GM23338 (cell line): ENCODE results near the gene CGRRF1. TPM values are rescaled to one million over a fixed set of nuclear protein-coding genes. Genes with fewer than 3 reads are reported as not detected.

Experiments
- ATAC-seq: fragments of 200-7000 bp; cut with Tn5 transposase; 3 replicates; pipeline ENCODE4 v1.9.1; 2020
- DNase-seq: peaks from one replicate; pipeline ENCODE4 v3.0.0-alpha.2; 2015; ENCODE audit warnings: low spot score
- H2AFZ ChIP-seq: fragments of 200-600 bp; sonication (generic); 2 replicates; pipeline ENCODE4 v1.8.0; 2016; ENCODE audit warnings: antibody characterized with exemption, mild to moderate bottlenecking, moderate library complexity
- H3F3A ChIP-seq: fragments of 200-600 bp; sonication (generic); replicated peaks from 2 replicates; pipeline ENCODE4 v1.8.0; 2017; ENCODE audit warnings: antibody characterized with exemption, mixed run types, low read depth
- H3K27ac ChIP-seq: fragments of 200-600 bp; sonication (generic); 2 replicates; pipeline ENCODE4 v1.6.1; 2016; ENCODE audit warnings: low read depth
- H3K27me3 ChIP-seq: fragments of 200-600 bp; sonication (generic); 2 replicates; pipeline ENCODE4 v1.8.0; 2016; ENCODE audit warnings: mild to moderate bottlenecking, mixed run types, moderate library complexity; ENCODE audit not compliant: insufficient read depth
- H3K36me3 ChIP-seq: fragments of 200-600 bp; sonication (generic); 2 replicates; pipeline ENCODE4 v1.8.0; 2016; ENCODE audit warnings: mild to moderate bottlenecking; ENCODE audit not compliant: insufficient read depth
- H3K4me1 ChIP-seq: fragments of 200-600 bp; sonication (generic); 2 replicates; pipeline ENCODE4 v1.8.0; 2016; ENCODE audit warnings: mild to moderate bottlenecking, moderate library complexity; ENCODE audit not compliant: insufficient read depth
- H3K4me2 ChIP-seq: fragments of 200-600 bp; sonication (generic); 2 replicates; pipeline ENCODE4 v1.7.1; 2017; ENCODE audit warnings: mixed run types
- H3K4me3 ChIP-seq: fragments of 200-600 bp; sonication (generic); 2 replicates; pipeline ENCODE4 v1.6.1; 2016; ENCODE audit warnings: mixed run types
- H3K79me2 ChIP-seq: fragments of 200-600 bp; sonication (generic); replicated peaks from 2 replicates; pipeline ENCODE4 v1.8.0; 2017; ENCODE audit warnings: mild to moderate bottlenecking; ENCODE audit not compliant: insufficient read depth
- H3K9me2 ChIP-seq: fragments of 200-600 bp; sonication (generic); 2 replicates; pipeline ENCODE4 v1.8.0; 2017; ENCODE audit not compliant: insufficient read depth
- H4K20me1 ChIP-seq: fragments of 200-600 bp; sonication (generic); replicated peaks from 2 replicates; pipeline ENCODE4 v1.8.0; 2017; ENCODE audit warnings: mild to moderate bottlenecking; ENCODE audit not compliant: insufficient read depth
- H3K27ac Mint-ChIP-seq: 2 replicates; pipeline ENCODE4 v1.8.0; 2020; ENCODE audit warnings: inconsistent platforms, mild to moderate bottlenecking, moderate library complexity, mixed read lengths
- H3K27me3 Mint-ChIP-seq: 3 replicates; pipeline ENCODE4 v1.8.0; 2022; ENCODE audit warnings: low read depth, mild to moderate bottlenecking, moderate library complexity, mixed read lengths, inconsistent platforms; ENCODE audit not compliant: insufficient read depth, poor library complexity
- H3K36me3 Mint-ChIP-seq: 3 replicates; pipeline ENCODE4 v1.8.0; 2021; ENCODE audit warnings: low read depth, mild to moderate bottlenecking, inconsistent platforms, moderate library complexity, mixed read lengths
- H3K4me1 Mint-ChIP-seq: 3 replicates; pipeline ENCODE4 v1.8.0; 2020; ENCODE audit warnings: mild to moderate bottlenecking, inconsistent platforms, mixed read lengths
- H3K4me3 Mint-ChIP-seq: 3 replicates; pipeline ENCODE4 v1.8.0; 2021; ENCODE audit warnings: moderate library complexity, mild to moderate bottlenecking, inconsistent platforms, mixed read lengths
- H3K9me3 Mint-ChIP-seq: 3 replicates; pipeline ENCODE4 v1.8.0; 2020; ENCODE audit warnings: moderate library complexity, mild to moderate bottlenecking, inconsistent platforms, mixed read lengths
- CREB1 ChIP-seq: fragments of 250-450 bp; sonication (Bioruptor Pico); IDR thresholded peaks from 2 replicates; pipeline ENCODE4 v1.5.0; 2020; ENCODE audit warnings: low read depth, mild to moderate bottlenecking, moderate library complexity
- CTCF ChIP-seq, 2 experiments: fragments of 200-600 bp in 1 of 2; sonication (generic) in 1 of 2; conservative IDR thresholded peaks; 2 replicates each; pipeline versions ENCODE4 v1.5.1 to v1.6.1; 2016 to 2017; ENCODE audit warnings: antibody characterized with exemption in 2 of 2, low read depth in 2 of 2, mild to moderate bottlenecking in 2 of 2, moderate library complexity in 1 of 2
- ETS1 ChIP-seq: IDR thresholded peaks from 2 replicates; pipeline ENCODE4 v1.6.1; 2016; ENCODE audit warnings: antibody characterized with exemption
- EZH2phosphoT487 ChIP-seq: fragments of 200-600 bp; sonication (generic); IDR thresholded peaks from one replicate; pipeline ENCODE4 v1.8.1; 2018; ENCODE audit warnings: antibody characterized with exemption; ENCODE audit not compliant: unreplicated experiment
- POLR2AphosphoS5 ChIP-seq: IDR thresholded peaks from 2 replicates; pipeline ENCODE4 v1.6.1; 2016; ENCODE audit warnings: antibody characterized with exemption, low read depth
- ZNF331 ChIP-seq: fragments of 250-450 bp; sonication (Bioruptor Pico); IDR thresholded peaks from 2 replicates; pipeline ENCODE4 v1.5.0; 2020; ENCODE audit warnings: low read depth, mild to moderate bottlenecking, moderate library complexity
- ZNF462 ChIP-seq: fragments of 250-450 bp; sonication (Bioruptor Pico); IDR thresholded peaks from 2 replicates; pipeline ENCODE4 v1.5.0; 2020; ENCODE audit warnings: mild to moderate bottlenecking, moderate library complexity
- long read RNA-seq: library from polyadenylated mRNA; unstranded; transcript quantifications from one replicate; pipeline ENCODE4 v2.0.0, GENCODE V29; 2020; ENCODE audit not compliant: unreplicated experiment
- polyA plus RNA-seq: library from polyadenylated mRNA; unstranded; fragments of >200 nt; fragmentation: Nextera tagmentation; extraction: Ambion mirVana; gene quantifications from 2 replicates; pipeline ENCODE4 v1.2.1, GENCODE V29; 2016
- total RNA-seq: library from RNA; depleted of rRNA; stranded (reverse); fragments of >200 nt; shearing (Covaris generic); gene quantifications from 2 replicates; pipeline ENCODE4 v1.2.3, GENCODE V29; 2014; rRNA removed

The CGRRF1 gene
- total RNA-seq (18.8 and 20.7 TPM in 2 replicates), polyA plus RNA-seq (23.0 and 28.3 TPM in 2 replicates)
- long read RNA-seq, transcript CGRRF1-201 (6 exons, 2,057 nt): major isoform, 32 of 40 reads
- long read RNA-seq, partial matches to known transcripts: 2 of 40 reads
- long read RNA-seq, other reads (novel, unspliced or antisense): 6 of 40 reads

- Histone ChIP-seq H3K36me3 (no peaks in the 10 kb centered on the region), H3K9me2 (no peaks in the 10 kb centered on the region), H3K4me1 (peaks cover 10% of the 10 kb centered on the region), H3K4me2 (peak within 1 kb of the TSS; percentile 97), H3K79me2 (peaks cover 50% of the 10 kb centered on the region), H3F3A (no peaks in the 10 kb centered on the region), H3K4me3 (peak within 1 kb of the TSS; percentile 92), H3K27me3 (no peaks in the 10 kb centered on the region), H4K20me1 (0 out of 2 replicates have a peak, but pooled peaks cover 14% of the 10 kb centered on the region), H3K27ac (peak within 1 kb of the TSS; percentile 89), H2AFZ (peak within 1 kb of the TSS; percentile 97)
- Mint-ChIP-seq H3K9me3 (no peaks in the 10 kb centered on the region), H3K36me3 (peaks cover 9% of the 10 kb centered on the region; the same call in 2 of the 3 replicates), H3K4me3 (peak within 1 kb of the TSS; percentile 97), H3K27me3 (peaks cover 4% of the 10 kb centered on the region), H3K4me1 (peaks cover 13% of the 10 kb centered on the region), H3K27ac (peak within 1 kb of the TSS; percentile 94)
- ATAC-seq (peak; percentile 98), DNase-seq (peak; percentile 99)
- TF ChIP-seq POLR2AphosphoS5 (peak; percentile 85), CREB1 (peak; percentile 47; the same call in 1 of the 2 replicates), CTCF (conservative IDR thresholded peaks at IDR 0.05; ENCODE audit: low read depth in 2 of 2) (peak in 1 of 2 experiments; percentile 40; a peak in 2 of 4 replicates), EZH2phosphoT487 (no peak), ZNF462 (CRISPR knock-in tag) (no peak), ZNF331 (no peak), ETS1 (no peak)
These were observed at the start of gene CGRRF1 for GRCh38 chr14:54509546-54510501. TSS of gene CGRRF1 (plus strand) at chr14:54509906. CDS start at chr14:54509960, 54 bp downstream.
